ENCODE measurements around the gene WFIKKN2. TPM values are rescaled to one million over a fixed set of nuclear protein-coding genes. Genes with fewer than 3 reads are reported as not detected.

The WFIKKN2 gene, protein sequence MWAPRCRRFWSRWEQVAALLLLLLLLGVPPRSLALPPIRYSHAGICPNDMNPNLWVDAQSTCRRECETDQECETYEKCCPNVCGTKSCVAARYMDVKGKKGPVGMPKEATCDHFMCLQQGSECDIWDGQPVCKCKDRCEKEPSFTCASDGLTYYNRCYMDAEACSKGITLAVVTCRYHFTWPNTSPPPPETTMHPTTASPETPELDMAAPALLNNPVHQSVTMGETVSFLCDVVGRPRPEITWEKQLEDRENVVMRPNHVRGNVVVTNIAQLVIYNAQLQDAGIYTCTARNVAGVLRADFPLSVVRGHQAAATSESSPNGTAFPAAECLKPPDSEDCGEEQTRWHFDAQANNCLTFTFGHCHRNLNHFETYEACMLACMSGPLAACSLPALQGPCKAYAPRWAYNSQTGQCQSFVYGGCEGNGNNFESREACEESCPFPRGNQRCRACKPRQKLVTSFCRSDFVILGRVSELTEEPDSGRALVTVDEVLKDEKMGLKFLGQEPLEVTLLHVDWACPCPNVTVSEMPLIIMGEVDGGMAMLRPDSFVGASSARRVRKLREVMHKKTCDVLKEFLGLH
- not detected in 2 replicates for polyA plus RNA-seq (2012; rRNA removed)
- under 0.01 TPM in 1 of 2 replicates, not detected in the other for polyA plus RNA-seq (2012; cell fraction: cytosol; rRNA removed)
- polyA plus RNA-seq (2012; cell fraction: nucleus; rRNA removed) = not detected in 2 replicates

- H3K9me2 ChIP-seq = no peaks in the 10 kb centered on the region
- POLR2A ChIA-PET = interaction anchor here (0.6 to 0.9 kb wide), 2 partner anchors 16 to 892 kb away, joined by 3 to 5 read pairs; no protein-coding TSS in a partner anchor
- H3K4me1 ChIP-seq (ENCODE audit: control insufficient read depth in 1 of 2, insufficient read depth in 2 of 2, low read depth in 1 of 2, low read length in 1 of 2) = peaks cover 0 to 12% of the 10 kb centered on the region in 2 experiments; a peak in 1 of 4 replicates
- no peaks in the 10 kb centered on the region for H3K9me3 ChIP-seq
- no peaks in the 10 kb centered on the region for H4K20me1 ChIP-seq (ENCODE audit: insufficient read depth)
- H3K36me3 ChIP-seq (replicated peaks in 1 of 2; ENCODE audit: control insufficient read depth in 1 of 2, insufficient read depth in 2 of 2, low read length in 1 of 2) = no peaks in the 10 kb centered on the region
- no peak within 1 kb of the TSS for H3K27ac ChIP-seq (ENCODE audit: low read depth in 2 of 2, low read length in 1 of 2)
- no peak within 1 kb of the TSS for H2AFZ ChIP-seq (ENCODE audit: low read depth)
- H3K79me2 ChIP-seq (ENCODE audit: insufficient read depth) = no peaks in the 10 kb centered on the region
- TF ChIP-seq RXRA (IDR thresholded peaks at IDR 0.05; ENCODE audit: borderline replicate concordance, low read depth) = no peak
- no peak for TF ChIP-seq POLR2AphosphoS5 (IDR thresholded peaks at IDR 0.05; ENCODE audit: low read depth, low read length)
- no peak for TF ChIP-seq RCOR1 (IDR thresholded peaks at IDR 0.05; ENCODE audit: low read length)
- no peak for TF ChIP-seq TEAD4 (IDR thresholded peaks at IDR 0.05; ENCODE audit: borderline replicate concordance, insufficient read depth)
- TF ChIP-seq, protein P1, sequence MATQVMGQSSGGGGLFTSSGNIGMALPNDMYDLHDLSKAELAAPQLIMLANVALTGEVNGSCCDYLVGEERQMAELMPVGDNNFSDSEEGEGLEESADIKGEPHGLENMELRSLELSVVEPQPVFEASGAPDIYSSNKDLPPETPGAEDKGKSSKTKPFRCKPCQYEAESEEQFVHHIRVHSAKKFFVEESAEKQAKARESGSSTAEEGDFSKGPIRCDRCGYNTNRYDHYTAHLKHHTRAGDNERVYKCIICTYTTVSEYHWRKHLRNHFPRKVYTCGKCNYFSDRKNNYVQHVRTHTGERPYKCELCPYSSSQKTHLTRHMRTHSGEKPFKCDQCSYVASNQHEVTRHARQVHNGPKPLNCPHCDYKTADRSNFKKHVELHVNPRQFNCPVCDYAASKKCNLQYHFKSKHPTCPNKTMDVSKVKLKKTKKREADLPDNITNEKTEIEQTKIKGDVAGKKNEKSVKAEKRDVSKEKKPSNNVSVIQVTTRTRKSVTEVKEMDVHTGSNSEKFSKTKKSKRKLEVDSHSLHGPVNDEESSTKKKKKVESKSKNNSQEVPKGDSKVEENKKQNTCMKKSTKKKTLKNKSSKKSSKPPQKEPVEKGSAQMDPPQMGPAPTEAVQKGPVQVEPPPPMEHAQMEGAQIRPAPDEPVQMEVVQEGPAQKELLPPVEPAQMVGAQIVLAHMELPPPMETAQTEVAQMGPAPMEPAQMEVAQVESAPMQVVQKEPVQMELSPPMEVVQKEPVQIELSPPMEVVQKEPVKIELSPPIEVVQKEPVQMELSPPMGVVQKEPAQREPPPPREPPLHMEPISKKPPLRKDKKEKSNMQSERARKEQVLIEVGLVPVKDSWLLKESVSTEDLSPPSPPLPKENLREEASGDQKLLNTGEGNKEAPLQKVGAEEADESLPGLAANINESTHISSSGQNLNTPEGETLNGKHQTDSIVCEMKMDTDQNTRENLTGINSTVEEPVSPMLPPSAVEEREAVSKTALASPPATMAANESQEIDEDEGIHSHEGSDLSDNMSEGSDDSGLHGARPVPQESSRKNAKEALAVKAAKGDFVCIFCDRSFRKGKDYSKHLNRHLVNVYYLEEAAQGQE (IDR thresholded peaks at IDR 0.05; ENCODE audit: low read depth, low read length) = no peak
- no peak for TF ChIP-seq EZH2phosphoT487 (IDR thresholded peaks at IDR 0.05; ENCODE audit: borderline replicate concordance, low read depth)
- TF ChIP-seq FOXM1 (IDR thresholded peaks at IDR 0.05; ENCODE audit: low read depth) = no peak
- no peak within 1 kb of the TSS for H3K4me3 ChIP-seq (ENCODE audit: low read depth in 2 of 2, low read length in 1 of 2)
- DNase-seq = no peak
- 83% methylated on average over 30 of the region's 39 CpGs for WGBS (ENCODE audit: low lambda C conversion rate)
- H3K9ac ChIP-seq = no peak within 1 kb of the TSS
- CTCF ChIA-PET = interaction anchor here (1.0 to 8.1 kb wide), 5 partner anchors 17 to 51 kb away, joined by 3 to 100 read pairs (median 28); no protein-coding TSS in a partner anchor
- no peak within 1 kb of the TSS for H3K4me2 ChIP-seq
- no peaks in the 10 kb centered on the region for H3F3A ChIP-seq (replicated peaks; ENCODE audit: insufficient read depth)
- H3K27me3 ChIP-seq (ENCODE audit: insufficient read depth) = no peaks in the 10 kb centered on the region; the same call in 1 of the 2 replicates
Observed at GRCh38 chr17:50835301-50836234, at the start of gene WFIKKN2. WFIKKN2 (plus strand) TSS chr17:50835586; CDS start chr17:50835938, 352 bp downstream.
